Endothelial cell of umbilical vein (primary cell): Measurements from ENCODE around the gene ATN1.

ENCODE experiments used
- POLR2A ChIP-seq: IDR thresholded peaks from 2 replicates; pipeline ENCODE4 v1.6.1; 2012; ENCODE audit warnings: low read depth, mild to moderate bottlenecking, control low read depth, low read length
- POLR2AphosphoS5 ChIP-seq: IDR thresholded peaks from 2 replicates; pipeline ENCODE4 v1.6.1; 2012; ENCODE audit warnings: low read depth, mild to moderate bottlenecking, control low read depth, low read length, moderate library complexity; ENCODE audit not compliant: insufficient read depth
- TF ChIP-seq, protein P1 (sequence below), 2 donors: IDR thresholded peaks; 1 replicate in 1 of 2; 2 replicates in 1 of 2; pipeline ENCODE4 v1.5.1; 2011; ENCODE audit warnings: low read length in 2 of 2, mild to moderate bottlenecking in 2 of 2, moderate library complexity in 2 of 2, control low read depth in 1 of 2, inconsistent platforms in 1 of 2, low read depth in 1 of 2; ENCODE audit not compliant: insufficient read depth in 1 of 2; ENCODE audit errors: extremely low read depth in 1 of 2

- TF ChIP-seq, protein P1, sequence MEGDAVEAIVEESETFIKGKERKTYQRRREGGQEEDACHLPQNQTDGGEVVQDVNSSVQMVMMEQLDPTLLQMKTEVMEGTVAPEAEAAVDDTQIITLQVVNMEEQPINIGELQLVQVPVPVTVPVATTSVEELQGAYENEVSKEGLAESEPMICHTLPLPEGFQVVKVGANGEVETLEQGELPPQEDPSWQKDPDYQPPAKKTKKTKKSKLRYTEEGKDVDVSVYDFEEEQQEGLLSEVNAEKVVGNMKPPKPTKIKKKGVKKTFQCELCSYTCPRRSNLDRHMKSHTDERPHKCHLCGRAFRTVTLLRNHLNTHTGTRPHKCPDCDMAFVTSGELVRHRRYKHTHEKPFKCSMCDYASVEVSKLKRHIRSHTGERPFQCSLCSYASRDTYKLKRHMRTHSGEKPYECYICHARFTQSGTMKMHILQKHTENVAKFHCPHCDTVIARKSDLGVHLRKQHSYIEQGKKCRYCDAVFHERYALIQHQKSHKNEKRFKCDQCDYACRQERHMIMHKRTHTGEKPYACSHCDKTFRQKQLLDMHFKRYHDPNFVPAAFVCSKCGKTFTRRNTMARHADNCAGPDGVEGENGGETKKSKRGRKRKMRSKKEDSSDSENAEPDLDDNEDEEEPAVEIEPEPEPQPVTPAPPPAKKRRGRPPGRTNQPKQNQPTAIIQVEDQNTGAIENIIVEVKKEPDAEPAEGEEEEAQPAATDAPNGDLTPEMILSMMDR (IDR thresholded peaks at IDR 0.05; ENCODE audit: extremely low read depth in 1 of 2, insufficient read depth in 1 of 2, low read depth in 1 of 2, low read length in 2 of 2) = no peak
- TF ChIP-seq POLR2A = no peak
- no peak for TF ChIP-seq POLR2AphosphoS5
Observed at GRCh38 chr12:6935371-6936193, 7.8 kb downstream of the ATN1 start.
